Neural crest cell (in vitro differentiated cells): ENCODE results near the gene F13A1. TPM values are rescaled to one million over a fixed set of nuclear protein-coding genes. Genes with fewer than 3 reads are reported as not detected.

ENCODE experiments used
- DNase-seq: peaks from one replicate; pipeline ENCODE4 v3.0.0; 2021; ENCODE audit warnings: low read depth, mixed read lengths, low spot score
- H3K27ac Mint-ChIP-seq: one replicate; pipeline ENCODE4 v1.8.0; 2021; ENCODE audit warnings: mild to moderate bottlenecking, mixed read lengths; ENCODE audit not compliant: unreplicated experiment
- H3K27me3 Mint-ChIP-seq: 2 replicates; pipeline ENCODE4 v1.8.0; 2021; ENCODE audit warnings: low read depth, mild to moderate bottlenecking, mixed read lengths
- H3K36me3 Mint-ChIP-seq: 2 replicates; pipeline ENCODE4 v1.8.0; 2021; ENCODE audit warnings: low read depth, mild to moderate bottlenecking, mixed read lengths
- H3K4me1 Mint-ChIP-seq: 2 replicates; pipeline ENCODE4 v1.8.0; 2021; ENCODE audit warnings: mixed read lengths
- H3K4me3 Mint-ChIP-seq: one replicate; pipeline ENCODE4 v1.8.0; 2021; ENCODE audit warnings: mild to moderate bottlenecking, mixed read lengths
- H3K9me3 Mint-ChIP-seq: 2 replicates; pipeline ENCODE4 v1.8.0; 2021; ENCODE audit warnings: mixed read lengths
- total RNA-seq: library from RNA; stranded (reverse); gene quantifications from 2 replicates; pipeline ENCODE4 v1.2.1, GENCODE V29; 2021
- TF ChIP-seq, protein P1 (sequence below): fragments of 200-600 bp; sonication (generic); conservative IDR thresholded peaks from 2 replicates; pipeline ENCODE4 v1.5.0; 2021; ENCODE audit warnings: antibody characterized with exemption, mild to moderate bottlenecking

The F13A1 gene
- total RNA-seq, 1 donor from 2014 or later, result 0.70 TPM

DNA sequence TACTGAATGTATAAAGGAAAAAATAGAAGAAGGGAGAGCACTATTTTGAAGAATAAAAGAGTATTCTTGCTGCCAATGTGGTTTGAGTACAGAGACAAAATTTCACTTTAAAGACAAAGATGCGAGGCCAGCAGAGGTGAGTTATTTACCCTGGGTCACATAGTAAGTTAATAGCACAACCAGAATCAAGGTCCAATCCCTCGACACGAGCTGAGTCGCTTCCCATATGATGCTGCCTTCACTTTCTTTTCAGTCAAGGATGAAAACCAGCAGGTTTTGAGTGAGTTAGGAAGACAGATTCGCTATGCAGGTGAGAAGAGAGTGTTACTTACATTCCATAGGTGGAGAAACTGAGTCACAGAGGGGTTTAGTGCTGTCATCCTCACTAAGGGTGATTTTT, 75.8 kb downstream of the F13A1 start:
- DNase-seq, result no peak
- Mint-ChIP-seq H3K9me3 (peaks cover 3% of the 10 kb centered on the region), H3K27ac (no peak overlapping the region), H3K36me3 (no peaks in the 10 kb centered on the region), H3K4me1 (peaks cover 4% of the 10 kb centered on the region), H3K4me3 (no peak overlapping the region), H3K27me3 (peaks cover 4% of the 10 kb centered on the region)
- TF ChIP-seq, protein P1, sequence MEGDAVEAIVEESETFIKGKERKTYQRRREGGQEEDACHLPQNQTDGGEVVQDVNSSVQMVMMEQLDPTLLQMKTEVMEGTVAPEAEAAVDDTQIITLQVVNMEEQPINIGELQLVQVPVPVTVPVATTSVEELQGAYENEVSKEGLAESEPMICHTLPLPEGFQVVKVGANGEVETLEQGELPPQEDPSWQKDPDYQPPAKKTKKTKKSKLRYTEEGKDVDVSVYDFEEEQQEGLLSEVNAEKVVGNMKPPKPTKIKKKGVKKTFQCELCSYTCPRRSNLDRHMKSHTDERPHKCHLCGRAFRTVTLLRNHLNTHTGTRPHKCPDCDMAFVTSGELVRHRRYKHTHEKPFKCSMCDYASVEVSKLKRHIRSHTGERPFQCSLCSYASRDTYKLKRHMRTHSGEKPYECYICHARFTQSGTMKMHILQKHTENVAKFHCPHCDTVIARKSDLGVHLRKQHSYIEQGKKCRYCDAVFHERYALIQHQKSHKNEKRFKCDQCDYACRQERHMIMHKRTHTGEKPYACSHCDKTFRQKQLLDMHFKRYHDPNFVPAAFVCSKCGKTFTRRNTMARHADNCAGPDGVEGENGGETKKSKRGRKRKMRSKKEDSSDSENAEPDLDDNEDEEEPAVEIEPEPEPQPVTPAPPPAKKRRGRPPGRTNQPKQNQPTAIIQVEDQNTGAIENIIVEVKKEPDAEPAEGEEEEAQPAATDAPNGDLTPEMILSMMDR, result no peak

DNA sequence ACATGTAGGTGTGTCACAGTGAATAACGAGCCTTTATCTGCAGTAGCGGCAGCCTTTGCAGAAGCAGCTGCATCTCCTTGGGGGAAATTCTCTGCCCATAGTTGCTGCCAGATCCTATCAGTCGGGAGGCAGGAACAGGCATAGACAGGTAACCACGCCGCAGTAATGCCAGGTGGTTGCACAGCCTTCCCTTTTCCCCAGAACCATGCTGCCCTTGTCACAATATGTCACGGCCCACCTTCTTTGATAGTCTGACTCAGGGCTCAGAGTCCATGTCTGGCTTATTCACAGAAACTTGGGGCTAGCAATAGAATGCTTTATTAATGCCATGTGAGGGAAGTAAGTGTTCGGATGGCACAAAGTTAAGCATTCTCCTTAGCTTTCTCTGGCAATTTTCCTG, 76.6 kb downstream of the F13A1 start:
- peaks cover 2% of the 10 kb centered on the region for H3K27me3 Mint-ChIP-seq
- peaks cover 3% of the 10 kb centered on the region for H3K9me3 Mint-ChIP-seq
- TF ChIP-seq, protein P1, result no peak
- no peaks in the 10 kb centered on the region for H3K36me3 Mint-ChIP-seq
- no peak overlapping the region for H3K4me3 Mint-ChIP-seq
- no peak overlapping the region for H3K27ac Mint-ChIP-seq
- peaks cover 4% of the 10 kb centered on the region for H3K4me1 Mint-ChIP-seq
- no peak for DNase-seq

GRCh38 chr6:6239598-6240581, 80.6 kb downstream of the F13A1 start:
- Mint-ChIP-seq H3K4me1 (no peaks in the 10 kb centered on the region), H3K27ac (no peak overlapping the region), H3K36me3 (no peaks in the 10 kb centered on the region), H3K4me3 (no peak overlapping the region), H3K27me3 (no peaks in the 10 kb centered on the region), H3K9me3 (peaks cover 7% of the 10 kb centered on the region)
- TF ChIP-seq, protein P1, result no peak
- no peak for DNase-seq

DNA sequence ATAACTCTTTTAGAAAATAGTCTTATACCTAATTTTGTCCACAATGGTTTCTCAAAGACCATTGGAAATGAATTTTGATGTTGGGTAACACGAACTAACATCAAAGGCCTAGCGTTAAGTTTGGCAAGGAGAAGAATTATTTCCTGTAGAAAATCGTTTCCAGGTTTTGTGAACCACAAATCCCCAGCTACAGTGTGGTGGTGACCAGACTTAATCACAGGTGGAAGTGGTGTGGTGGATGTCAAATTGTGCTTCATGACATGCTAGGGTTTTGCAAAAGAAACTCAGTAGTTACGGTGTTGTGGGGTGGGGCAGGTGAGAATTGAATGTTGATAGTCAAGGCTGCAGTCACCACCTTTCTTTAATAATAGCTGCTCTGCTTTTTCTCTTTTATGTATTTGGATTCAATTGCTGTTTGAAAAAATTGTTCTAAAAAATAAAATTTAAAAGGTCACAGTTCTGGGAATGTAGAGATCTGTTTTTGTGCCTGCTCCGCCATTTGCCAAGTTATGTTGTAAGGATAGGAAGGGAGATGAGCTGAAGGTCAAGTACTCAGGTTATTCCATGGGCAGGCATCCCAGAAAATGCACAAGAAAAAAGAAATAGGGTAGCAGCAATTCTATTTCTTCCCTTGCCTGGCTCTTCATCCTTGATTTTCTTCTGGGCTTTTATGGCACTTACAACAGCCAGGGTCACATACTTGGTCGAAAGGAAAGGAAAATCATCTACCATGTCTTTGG, 83.6 kb downstream of the F13A1 start:
- no peak overlapping the region for H3K4me3 Mint-ChIP-seq
- H3K27ac Mint-ChIP-seq, result no peak overlapping the region
- no peaks in the 10 kb centered on the region for H3K4me1 Mint-ChIP-seq
- TF ChIP-seq, protein P1, result no peak
- peaks cover 6% of the 10 kb centered on the region for H3K27me3 Mint-ChIP-seq
- no peak for DNase-seq
- H3K9me3 Mint-ChIP-seq, result peaks cover 4% of the 10 kb centered on the region
- no peaks in the 10 kb centered on the region for H3K36me3 Mint-ChIP-seq

DNA sequence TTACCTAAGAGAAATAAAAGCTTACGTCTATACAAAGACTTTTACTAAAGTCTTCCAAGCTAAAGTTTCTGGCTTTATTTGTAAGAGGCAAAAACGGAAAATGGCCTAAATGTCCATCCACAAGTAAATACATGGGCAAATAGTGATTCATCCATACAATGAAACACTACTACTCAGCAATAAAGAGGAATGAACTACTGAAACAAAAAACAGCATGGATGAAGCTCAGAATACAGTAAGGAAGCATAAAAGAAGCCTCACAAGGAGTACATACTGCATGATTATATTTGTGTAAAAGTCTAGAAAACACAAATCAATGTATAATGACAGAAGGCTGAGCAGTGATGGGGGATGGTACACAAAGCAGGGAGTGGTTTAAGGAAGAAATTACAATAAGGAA, 84.7 kb downstream of the F13A1 start:
- TF ChIP-seq, protein P1, result no peak

More for the DNA sequence above, 84.7 kb downstream of the F13A1 start:
- DNase-seq, result no peak
- Mint-ChIP-seq H3K27me3 (peaks cover 6% of the 10 kb centered on the region), H3K4me3 (no peak overlapping the region), H3K36me3 (no peaks in the 10 kb centered on the region), H3K9me3 (peaks cover 4% of the 10 kb centered on the region), H3K27ac (no peak overlapping the region), H3K4me1 (no peaks in the 10 kb centered on the region)
